GM12891 (cell line): Measurements from ENCODE around the gene ARL8A.

Experiments
- POLR2A ChIP-seq: IDR thresholded peaks from 2 replicates; pipeline ENCODE4 v1.6.1; 2011; ENCODE audit warnings: low read depth, low read length, control low read depth
- POLR2AphosphoS5 ChIP-seq: IDR thresholded peaks from 2 replicates; pipeline ENCODE4 v1.6.1; 2011; ENCODE audit warnings: low read depth, low read length, control low read depth
- SPI1 ChIP-seq: IDR thresholded peaks from 2 replicates; pipeline ENCODE4 v1.6.1; 2011; ENCODE audit warnings: low read depth, low read length, control low read depth

DNA sequence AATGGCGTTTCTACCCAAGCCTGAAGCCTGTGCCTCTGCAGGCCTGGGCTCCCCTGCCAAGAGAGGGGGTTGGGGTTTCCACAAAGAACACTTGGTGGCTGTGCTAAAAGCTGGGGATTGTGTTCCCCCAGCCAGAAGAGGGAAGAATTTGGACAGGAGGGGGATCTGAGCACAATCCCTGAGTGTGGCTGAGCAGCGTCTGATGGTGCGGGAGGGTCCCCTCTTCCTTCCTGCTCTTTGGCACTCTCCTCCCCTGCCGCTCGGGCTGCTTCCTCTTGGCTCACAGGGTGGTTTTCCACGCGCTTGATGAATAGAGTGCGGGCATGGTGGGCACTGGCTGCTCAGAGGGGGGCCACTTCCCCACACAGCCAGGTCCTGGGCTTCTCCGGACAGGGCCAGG is 18.1 kb downstream of the ARL8A start:
- TF ChIP-seq POLR2A: no peak
- TF ChIP-seq SPI1: no peak
- TF ChIP-seq POLR2AphosphoS5: no peak
